ENCODE measurements around the gene PTPRN2. TPM values are rescaled to one million over a fixed set of nuclear protein-coding genes. Genes with fewer than 3 reads are reported as not detected.

PTPRN2 gene
- polyA plus RNA-seq, 1 experiment: 0.02 TPM

DNA sequence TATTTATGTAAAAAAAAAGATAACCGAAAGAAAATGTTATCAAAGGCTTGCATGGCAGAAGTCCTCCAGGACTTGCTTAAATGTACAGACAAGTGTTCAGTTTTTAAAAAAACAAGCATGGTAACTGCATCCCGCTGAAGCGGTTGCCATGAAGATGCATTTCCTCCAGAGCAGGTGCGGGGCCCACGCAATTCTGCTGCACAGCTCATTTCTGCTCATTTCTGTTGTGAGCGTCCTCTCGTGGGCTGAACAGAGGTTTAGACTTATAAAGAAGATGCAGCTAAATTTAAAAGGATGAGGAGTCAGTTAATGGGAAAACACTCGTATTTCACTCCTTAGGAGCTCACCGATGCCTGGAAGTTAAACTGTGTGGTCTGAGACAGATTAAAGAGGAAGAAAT lies 1003.2 kb downstream of the PTPRN2 start:
- Histone ChIP-seq H3K27ac (ENCODE audit: low read depth, low read length) (no peak overlapping the region), H3K9me3 (ENCODE audit: control insufficient read depth, insufficient read depth, low read length) (peaks cover 76% of the 10 kb centered on the region), H3K4me3 (ENCODE audit: low read depth, low read length) (no peak overlapping the region), H3K27me3 (ENCODE audit: control insufficient read depth, insufficient read depth, low read length) (no peaks in the 10 kb centered on the region)
- TF ChIP-seq, protein P1, sequence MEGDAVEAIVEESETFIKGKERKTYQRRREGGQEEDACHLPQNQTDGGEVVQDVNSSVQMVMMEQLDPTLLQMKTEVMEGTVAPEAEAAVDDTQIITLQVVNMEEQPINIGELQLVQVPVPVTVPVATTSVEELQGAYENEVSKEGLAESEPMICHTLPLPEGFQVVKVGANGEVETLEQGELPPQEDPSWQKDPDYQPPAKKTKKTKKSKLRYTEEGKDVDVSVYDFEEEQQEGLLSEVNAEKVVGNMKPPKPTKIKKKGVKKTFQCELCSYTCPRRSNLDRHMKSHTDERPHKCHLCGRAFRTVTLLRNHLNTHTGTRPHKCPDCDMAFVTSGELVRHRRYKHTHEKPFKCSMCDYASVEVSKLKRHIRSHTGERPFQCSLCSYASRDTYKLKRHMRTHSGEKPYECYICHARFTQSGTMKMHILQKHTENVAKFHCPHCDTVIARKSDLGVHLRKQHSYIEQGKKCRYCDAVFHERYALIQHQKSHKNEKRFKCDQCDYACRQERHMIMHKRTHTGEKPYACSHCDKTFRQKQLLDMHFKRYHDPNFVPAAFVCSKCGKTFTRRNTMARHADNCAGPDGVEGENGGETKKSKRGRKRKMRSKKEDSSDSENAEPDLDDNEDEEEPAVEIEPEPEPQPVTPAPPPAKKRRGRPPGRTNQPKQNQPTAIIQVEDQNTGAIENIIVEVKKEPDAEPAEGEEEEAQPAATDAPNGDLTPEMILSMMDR (IDR thresholded peaks at IDR 0.05; ENCODE audit: low read depth, low read length): no peak
- POLR2A ChIA-PET: no interaction called here
- CTCF ChIA-PET: no interaction called here
- DNase-seq (ENCODE audit: low read depth, low spot score): no peak

DNA sequence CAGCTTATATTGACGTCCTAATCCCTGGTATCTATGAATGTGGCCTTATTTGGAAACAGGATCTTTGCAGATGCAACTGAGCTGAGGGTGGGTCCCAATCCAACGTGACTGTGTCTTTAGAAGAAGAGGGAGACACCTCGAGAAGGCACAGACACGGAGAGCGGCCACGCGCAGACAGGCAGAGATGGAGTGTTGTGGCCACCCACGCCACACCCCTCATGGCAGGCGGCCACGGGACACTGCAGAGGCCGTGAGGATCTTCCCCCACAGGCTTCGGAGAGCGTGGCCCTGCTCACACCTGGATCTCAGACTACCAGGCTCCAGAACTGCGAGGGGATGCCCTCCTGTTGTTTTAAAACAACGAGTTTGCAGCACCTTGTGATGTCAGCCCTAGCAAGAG lies 1005.9 kb downstream of the PTPRN2 start:
- H3K27me3 ChIP-seq (ENCODE audit: control insufficient read depth, insufficient read depth, low read length): no peaks in the 10 kb centered on the region
- no peak overlapping the region for H3K27ac ChIP-seq (ENCODE audit: low read depth, low read length)
- CTCF ChIA-PET: no interaction called here
- H3K4me3 ChIP-seq (ENCODE audit: low read depth, low read length): no peak overlapping the region
- DNase-seq (ENCODE audit: low read depth, low spot score): no peak
- H3K9me3 ChIP-seq (ENCODE audit: control insufficient read depth, insufficient read depth, low read length): peaks cover 71% of the 10 kb centered on the region
- TF ChIP-seq, protein P1 (IDR thresholded peaks at IDR 0.05; ENCODE audit: low read depth, low read length): no peak
- POLR2A ChIA-PET: no interaction called here

DNA sequence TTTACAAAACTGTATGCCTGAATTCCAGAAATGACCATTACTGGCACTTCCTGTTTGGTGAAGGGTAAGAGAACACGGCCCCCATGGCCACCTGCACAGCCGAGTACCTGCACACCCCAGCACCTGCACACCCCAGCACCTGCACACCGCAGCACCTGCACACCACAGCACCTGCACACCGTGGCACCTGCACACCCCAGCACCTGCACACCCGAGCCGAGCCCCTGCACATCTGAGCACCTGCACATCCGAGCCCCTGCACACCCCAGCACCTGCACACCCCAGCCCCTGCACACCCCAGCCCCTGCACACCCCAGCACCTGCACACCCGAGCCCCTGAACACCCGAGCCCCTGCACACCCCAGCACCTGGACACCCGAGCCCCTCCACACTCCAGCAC lies 1007.3 kb downstream of the PTPRN2 start:
- CTCF ChIA-PET: no interaction called here
- Histone ChIP-seq H3K27ac (ENCODE audit: low read depth, low read length) (no peak overlapping the region), H3K9me3 (ENCODE audit: control insufficient read depth, insufficient read depth, low read length) (peaks cover 69% of the 10 kb centered on the region), H3K27me3 (ENCODE audit: control insufficient read depth, insufficient read depth, low read length) (no peaks in the 10 kb centered on the region), H3K4me3 (ENCODE audit: low read depth, low read length) (no peak overlapping the region)
- no peak for DNase-seq (ENCODE audit: low read depth, low spot score)
- POLR2A ChIA-PET: no interaction called here
- TF ChIP-seq, protein P1 (IDR thresholded peaks at IDR 0.05; ENCODE audit: low read depth, low read length): no peak

DNA sequence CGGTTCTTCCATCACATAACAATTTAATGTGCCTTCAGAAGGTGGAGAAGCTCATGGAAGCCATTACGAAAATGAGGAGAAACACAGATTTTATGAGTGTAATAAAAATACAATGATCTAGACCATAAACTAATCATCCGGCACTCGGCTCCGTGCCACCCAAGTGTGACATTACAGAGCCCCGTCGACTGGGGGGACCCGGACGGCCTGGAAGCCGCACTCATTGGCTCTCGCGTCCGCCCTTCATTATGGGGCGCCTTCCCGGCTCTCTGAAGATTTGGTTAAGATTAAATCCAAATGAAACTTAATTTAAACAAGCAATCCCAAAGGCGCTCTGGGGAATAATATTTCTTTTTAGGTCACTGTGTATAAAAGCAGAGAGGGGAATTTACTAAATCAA lies 1008.2 kb downstream of the PTPRN2 start:
- TF ChIP-seq, protein P1 (IDR thresholded peaks at IDR 0.05; ENCODE audit: low read depth, low read length): no peak
- DNase-seq (ENCODE audit: low read depth, low spot score): no peak
- Histone ChIP-seq H3K27me3 (ENCODE audit: control insufficient read depth, insufficient read depth, low read length) (no peaks in the 10 kb centered on the region), H3K4me3 (ENCODE audit: low read depth, low read length) (no peak overlapping the region), H3K9me3 (ENCODE audit: control insufficient read depth, insufficient read depth, low read length) (peaks cover 66% of the 10 kb centered on the region), H3K27ac (ENCODE audit: low read depth, low read length) (no peak overlapping the region)
- POLR2A ChIA-PET: no interaction called here
- CTCF ChIA-PET: no interaction called here

DNA sequence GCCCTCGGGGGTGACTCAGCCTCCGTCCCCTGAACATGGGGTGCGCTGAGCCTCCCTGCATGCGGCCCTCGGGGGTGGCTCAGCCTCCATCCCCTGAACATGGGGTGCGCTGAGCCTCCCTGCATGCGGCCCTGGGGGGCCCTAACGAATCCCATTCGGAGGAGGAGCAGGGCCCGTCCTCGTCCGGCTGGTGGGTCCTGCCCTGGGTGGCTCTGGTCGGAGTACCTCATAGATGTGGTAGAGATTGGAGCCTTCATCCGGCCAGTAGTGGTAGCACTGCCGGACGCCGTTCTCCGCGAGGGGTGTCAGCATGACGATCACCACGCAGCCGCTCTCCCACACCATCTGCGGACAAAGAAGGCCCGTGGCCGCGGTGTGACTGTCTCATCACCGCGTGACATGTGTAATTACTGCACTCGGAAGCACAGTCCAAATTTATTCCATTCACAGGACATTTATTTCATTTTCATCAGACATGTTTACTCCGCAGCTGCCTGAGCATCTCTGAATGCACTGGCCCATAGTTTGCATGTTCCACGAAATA lies 1009.8 kb downstream of the PTPRN2 start:
- H3K9me3 ChIP-seq (ENCODE audit: control insufficient read depth, insufficient read depth, low read length): peaks cover 77% of the 10 kb centered on the region
- ChIA-PET POLR2A (no interaction called here), CTCF (no interaction called here)
- no peak overlapping the region for H3K27ac ChIP-seq (ENCODE audit: low read depth, low read length)
- no peaks in the 10 kb centered on the region for H3K27me3 ChIP-seq (ENCODE audit: control insufficient read depth, insufficient read depth, low read length)
- no peak overlapping the region for H3K4me3 ChIP-seq (ENCODE audit: low read depth, low read length)
- TF ChIP-seq, protein P1 (IDR thresholded peaks at IDR 0.05; ENCODE audit: low read depth, low read length): no peak
- no peak for DNase-seq (ENCODE audit: low read depth, low spot score)
